ENCODE results near the gene C1QL3.

DNA sequence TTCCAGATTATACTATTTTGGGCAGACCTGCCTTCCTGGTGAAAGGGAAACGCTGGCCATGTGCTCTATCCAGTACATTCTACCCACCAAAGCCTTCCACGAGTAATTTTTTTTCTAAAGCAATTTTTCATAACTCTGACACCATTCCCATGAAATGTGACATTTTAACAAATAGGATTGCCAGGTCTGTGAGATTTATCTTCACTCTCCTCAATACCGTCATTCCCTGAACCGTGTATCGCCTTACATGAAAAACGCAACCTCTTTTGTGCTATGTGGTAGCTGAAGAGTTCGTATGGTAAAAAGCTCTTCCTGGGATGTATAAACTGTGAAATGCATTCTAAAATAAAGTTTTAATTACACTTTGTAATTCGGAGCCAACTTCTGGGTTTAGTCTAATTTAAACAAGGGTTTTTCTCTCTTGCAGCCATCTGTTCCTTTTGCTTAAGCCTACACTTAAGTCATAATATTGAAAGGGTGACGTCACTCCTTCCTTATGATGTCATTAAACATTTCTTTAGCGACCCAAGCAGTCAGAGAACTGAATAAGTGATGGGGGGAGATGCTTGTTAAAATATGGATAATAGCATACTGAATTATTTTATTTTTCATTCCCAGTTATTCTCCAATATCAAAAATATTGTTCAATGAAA, 27.7 kb downstream of the C1QL3 start:
- TF ChIP-seq, protein P1, sequence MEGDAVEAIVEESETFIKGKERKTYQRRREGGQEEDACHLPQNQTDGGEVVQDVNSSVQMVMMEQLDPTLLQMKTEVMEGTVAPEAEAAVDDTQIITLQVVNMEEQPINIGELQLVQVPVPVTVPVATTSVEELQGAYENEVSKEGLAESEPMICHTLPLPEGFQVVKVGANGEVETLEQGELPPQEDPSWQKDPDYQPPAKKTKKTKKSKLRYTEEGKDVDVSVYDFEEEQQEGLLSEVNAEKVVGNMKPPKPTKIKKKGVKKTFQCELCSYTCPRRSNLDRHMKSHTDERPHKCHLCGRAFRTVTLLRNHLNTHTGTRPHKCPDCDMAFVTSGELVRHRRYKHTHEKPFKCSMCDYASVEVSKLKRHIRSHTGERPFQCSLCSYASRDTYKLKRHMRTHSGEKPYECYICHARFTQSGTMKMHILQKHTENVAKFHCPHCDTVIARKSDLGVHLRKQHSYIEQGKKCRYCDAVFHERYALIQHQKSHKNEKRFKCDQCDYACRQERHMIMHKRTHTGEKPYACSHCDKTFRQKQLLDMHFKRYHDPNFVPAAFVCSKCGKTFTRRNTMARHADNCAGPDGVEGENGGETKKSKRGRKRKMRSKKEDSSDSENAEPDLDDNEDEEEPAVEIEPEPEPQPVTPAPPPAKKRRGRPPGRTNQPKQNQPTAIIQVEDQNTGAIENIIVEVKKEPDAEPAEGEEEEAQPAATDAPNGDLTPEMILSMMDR (IDR thresholded peaks at IDR 0.05), result no peak
- TF ChIP-seq POLR2A (IDR thresholded peaks at IDR 0.05), result no peak

All from thyroid gland (tissue), 4 donors.